NCI-H345 (cell line): ENCODE data around the gene GUCA1A.

ENCODE experiments used
- DNase-seq: peaks from one replicate; lab custom pipeline; 2025; lab: John Stamatoyannopoulos, UW

Gene GUCA1A

GRCh38 chr6:42173101-42173500 lies at the start of gene GUCA1A:
Gene GUCA1A, plus strand, starts transcription at chr6:42173364. Its CDS starts 250 bp downstream, at chr6:42173614.
- DNase-seq: no peak

- DNase-seq: no peak
These were observed 49.6 kb upstream of the GUCA1A start for GRCh38 chr6:42123379-42124103.

- no peak for DNase-seq
These were observed 48.8 kb upstream of the GUCA1A start for GRCh38 chr6:42124223-42124836.

GRCh38 chr6:42125231-42125630 lies 47.9 kb upstream of the GUCA1A start:
- DNase-seq: no peak

- DNase-seq: no peak
These were observed 47.5 kb upstream of the GUCA1A start for GRCh38 chr6:42125663-42126062.

- DNase-seq: no peak
These were observed 44.5 kb upstream of the GUCA1A start for GRCh38 chr6:42128460-42129359.

GRCh38 chr6:42129360-42129676 lies 43.8 kb upstream of the GUCA1A start:
- DNase-seq: no peak

- DNase-seq: no peak
These were observed 41.6 kb upstream of the GUCA1A start for GRCh38 chr6:42131531-42131930.

GRCh38 chr6:42133926-42134325 lies 39.2 kb upstream of the GUCA1A start:
- no peak for DNase-seq

- DNase-seq: no peak
These were observed 38.0 kb upstream of the GUCA1A start for GRCh38 chr6:42135161-42135560.

- DNase-seq: no peak
These were observed 37.4 kb upstream of the GUCA1A start for GRCh38 chr6:42135722-42136121.

GRCh38 chr6:42136508-42137193 lies 36.5 kb upstream of the GUCA1A start:
- no peak for DNase-seq

- no peak for DNase-seq
These were observed 35.9 kb upstream of the GUCA1A start for GRCh38 chr6:42137194-42137753.

- no peak for DNase-seq
These were observed 35.0 kb upstream of the GUCA1A start for GRCh38 chr6:42138190-42138589.

- DNase-seq: no peak
These were observed 34.2 kb upstream of the GUCA1A start for GRCh38 chr6:42138630-42139619.

GRCh38 chr6:42140032-42140431 lies 33.1 kb upstream of the GUCA1A start:
- DNase-seq: no peak

- no peak for DNase-seq
These were observed 32.2 kb upstream of the GUCA1A start for GRCh38 chr6:42140756-42141602.

GRCh38 chr6:42141603-42142117 lies 31.5 kb upstream of the GUCA1A start:
- no peak for DNase-seq

- peak; percentile 31 for DNase-seq
These were observed 30.9 kb upstream of the GUCA1A start, which contains the start of gene C6orf132 for GRCh38 chr6:42142118-42142835. Gene C6orf132, minus strand, starts transcription at chr6:42142620. Its CDS starts 176 bp downstream, at chr6:42142444.
